Stimulated activated CD4-positive, alpha-beta T cell treated with anti-CD3 and anti-CD28 coated beads, Interleukin-2, amount 100 ng/mL, for 24 hours (primary cell): ENCODE data around the gene SGK2.

Experiments used
- DNase-seq, 2 donors: peaks; one replicate each; pipeline ENCODE4 v3.0.0-alpha.2; 2020

The SGK2 gene

GRCh38 chr20:43558412-43559146 is at the start of gene SGK2:
SGK2 (plus strand) TSS chr20:43559027; CDS start chr20:43566496, 7,469 bp downstream.
- no peak for DNase-seq

- DNase-seq = no peak
These were observed 46.9 kb upstream of the SGK2 start for GRCh38 chr20:43511879-43512278.

GRCh38 chr20:43513372-43513930 is 45.4 kb upstream of the SGK2 start:
- no peak for DNase-seq

GRCh38 chr20:43513931-43514647 is 44.7 kb upstream of the SGK2 start:
- DNase-seq = peak; percentile 88

GRCh38 chr20:43514648-43514999 is 44.2 kb upstream of the SGK2 start:
- peak in 1 of 2 donors; percentile 32 for DNase-seq

GRCh38 chr20:43515628-43516027 is 43.2 kb upstream of the SGK2 start:
- DNase-seq = no peak

GRCh38 chr20:43516251-43516824 is 42.5 kb upstream of the SGK2 start:
- no peak for DNase-seq

- DNase-seq = no peak
These were observed 38.7 kb upstream of the SGK2 start for GRCh38 chr20:43520074-43520630.

- no peak for DNase-seq
These were observed 33.8 kb upstream of the SGK2 start for GRCh38 chr20:43525021-43525420.

GRCh38 chr20:43528258-43528875 is 30.5 kb upstream of the SGK2 start:
- no peak for DNase-seq

GRCh38 chr20:43529051-43529450 is 29.8 kb upstream of the SGK2 start:
- no peak for DNase-seq

GRCh38 chr20:43529457-43530153 is 29.2 kb upstream of the SGK2 start:
- no peak for DNase-seq

- no peak for DNase-seq
These were observed 28.3 kb upstream of the SGK2 start for GRCh38 chr20:43530321-43531090.

- no peak for DNase-seq
These were observed 27.8 kb upstream of the SGK2 start for GRCh38 chr20:43531091-43531443.

GRCh38 chr20:43532416-43533055 is 26.3 kb upstream of the SGK2 start:
- DNase-seq = no peak

GRCh38 chr20:43533060-43533459 is 25.8 kb upstream of the SGK2 start:
- no peak for DNase-seq

- DNase-seq = no peak
These were observed 24.8 kb upstream of the SGK2 start for GRCh38 chr20:43534016-43534415.

- DNase-seq = no peak
These were observed 24.0 kb upstream of the SGK2 start for GRCh38 chr20:43534791-43535350.

- DNase-seq = no peak
These were observed 23.3 kb upstream of the SGK2 start for GRCh38 chr20:43535370-43536004.
